Neutrophil (primary cell): ENCODE measurements around the gene CA12.

Experiments used
- H3K27ac ChIP-seq: fragments of 200-600 bp; sonication (generic); 2 replicates; pipeline ENCODE4 v1.5.1; 2016; ENCODE audit warnings: mild to moderate bottlenecking, moderate library complexity
- H3K27me3 ChIP-seq: fragments of 200-600 bp; sonication (generic); 2 replicates; pipeline ENCODE4 v1.6.0; 2016; ENCODE audit warnings: mild to moderate bottlenecking
- H3K36me3 ChIP-seq: fragments of 200-600 bp; sonication (generic); 2 replicates; pipeline ENCODE4 v1.5.1; 2017
- H3K4me1 ChIP-seq, 2 experiments: fragments of 200-600 bp in 1 of 2; sonication (generic) in 1 of 2; 1 replicate in 1 of 2; 2 replicates in 1 of 2; pipeline versions ENCODE4 v1.5.1 to v1.6.1; 2013 to 2016; ENCODE audit warnings: low read depth in 1 of 2, low read length in 1 of 2, mild to moderate bottlenecking in 1 of 2, moderate library complexity in 1 of 2; ENCODE audit not compliant: control insufficient read depth in 1 of 2, insufficient read depth in 1 of 2
- H3K4me3 ChIP-seq, 2 experiments: fragments of 200-600 bp in 1 of 2; sonication (generic) in 1 of 2; 1 replicate in 1 of 2; 2 replicates in 1 of 2; pipeline ENCODE4 v1.5.1; 2013 to 2016; ENCODE audit warnings: low read depth in 1 of 2, low read length in 1 of 2, mild to moderate bottlenecking in 1 of 2, moderate library complexity in 1 of 2
- H3K9me3 ChIP-seq: fragments of 200-600 bp; sonication (generic); 2 replicates; pipeline ENCODE4 v1.5.1; 2016
- TF ChIP-seq, protein P1 (sequence below): fragments of 200-600 bp; sonication (generic); IDR thresholded peaks from 2 replicates; pipeline ENCODE4 v1.5.1; 2016; ENCODE audit warnings: antibody characterized with exemption

The CA12 gene

DNA sequence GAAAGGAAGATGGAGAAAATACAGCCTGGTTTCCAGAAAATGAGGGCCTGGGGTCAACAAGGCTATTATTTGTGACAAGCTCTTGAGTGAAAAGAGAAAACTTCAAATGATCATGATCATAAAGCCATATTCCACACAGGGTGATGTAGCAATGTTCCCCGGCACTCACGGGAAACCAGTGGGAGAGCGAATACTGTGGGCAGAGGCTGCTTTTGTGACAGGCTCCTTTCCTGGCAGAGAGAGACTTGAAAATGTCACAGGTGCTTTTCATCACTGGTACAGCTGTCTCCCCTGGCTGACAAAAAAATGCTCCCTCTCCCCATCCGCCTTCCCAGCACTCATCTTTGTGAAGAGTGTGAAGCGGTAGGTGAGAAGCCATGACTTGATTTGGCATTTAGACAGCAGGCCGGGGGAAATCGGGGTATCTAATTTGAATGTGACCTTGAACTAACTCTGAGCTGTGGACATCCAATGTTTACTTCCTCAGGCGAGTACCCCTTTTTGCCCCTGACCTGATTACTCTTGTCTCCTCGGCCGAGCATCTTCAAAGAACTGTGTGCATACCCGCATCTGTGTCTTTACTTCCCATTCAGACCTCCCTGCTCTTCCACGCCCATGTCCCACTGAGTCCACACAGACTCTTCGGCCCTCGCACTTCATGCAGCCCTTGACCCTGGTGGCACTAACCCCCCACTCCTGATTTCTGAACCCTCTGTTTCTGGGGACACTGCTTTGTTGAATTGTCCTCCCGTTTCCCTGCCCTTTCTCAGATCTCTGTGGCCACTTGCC, 23.2 kb downstream of the CA12 start:
- Histone ChIP-seq H3K4me1 (no peaks in the 10 kb centered on the region), H3K4me3 (no peak overlapping the region)

DNA sequence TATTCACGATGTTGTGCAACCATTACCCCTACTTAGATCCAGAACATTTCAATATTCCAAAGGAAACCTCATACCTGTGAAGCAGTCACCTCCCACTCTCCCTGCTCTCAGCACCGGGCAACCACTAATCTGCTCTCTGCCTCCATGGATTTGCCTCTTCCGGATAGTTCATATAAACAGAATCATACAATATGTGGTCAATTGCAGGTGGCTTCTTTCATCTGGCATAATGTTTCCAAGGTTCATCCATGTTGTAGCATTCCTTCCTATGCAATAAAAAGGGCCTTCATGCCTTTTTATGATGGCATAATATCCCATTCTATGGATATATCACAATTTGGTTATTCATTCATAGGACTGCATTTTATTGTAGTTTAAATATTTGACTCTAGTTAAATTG, 23.9 kb downstream of the CA12 start:
- TF ChIP-seq, protein P1, sequence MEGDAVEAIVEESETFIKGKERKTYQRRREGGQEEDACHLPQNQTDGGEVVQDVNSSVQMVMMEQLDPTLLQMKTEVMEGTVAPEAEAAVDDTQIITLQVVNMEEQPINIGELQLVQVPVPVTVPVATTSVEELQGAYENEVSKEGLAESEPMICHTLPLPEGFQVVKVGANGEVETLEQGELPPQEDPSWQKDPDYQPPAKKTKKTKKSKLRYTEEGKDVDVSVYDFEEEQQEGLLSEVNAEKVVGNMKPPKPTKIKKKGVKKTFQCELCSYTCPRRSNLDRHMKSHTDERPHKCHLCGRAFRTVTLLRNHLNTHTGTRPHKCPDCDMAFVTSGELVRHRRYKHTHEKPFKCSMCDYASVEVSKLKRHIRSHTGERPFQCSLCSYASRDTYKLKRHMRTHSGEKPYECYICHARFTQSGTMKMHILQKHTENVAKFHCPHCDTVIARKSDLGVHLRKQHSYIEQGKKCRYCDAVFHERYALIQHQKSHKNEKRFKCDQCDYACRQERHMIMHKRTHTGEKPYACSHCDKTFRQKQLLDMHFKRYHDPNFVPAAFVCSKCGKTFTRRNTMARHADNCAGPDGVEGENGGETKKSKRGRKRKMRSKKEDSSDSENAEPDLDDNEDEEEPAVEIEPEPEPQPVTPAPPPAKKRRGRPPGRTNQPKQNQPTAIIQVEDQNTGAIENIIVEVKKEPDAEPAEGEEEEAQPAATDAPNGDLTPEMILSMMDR: no peak
- Histone ChIP-seq H3K36me3 (no peaks in the 10 kb centered on the region), H3K4me1 (no peaks in the 10 kb centered on the region), H3K4me3 (no peak overlapping the region), H3K27me3 (peaks cover 5% of the 10 kb centered on the region), H3K9me3 (no peaks in the 10 kb centered on the region), H3K27ac (no peak overlapping the region)

More for the DNA sequence above, 23.2 kb downstream of the CA12 start:
- H3K27ac ChIP-seq: no peak overlapping the region
- peaks cover 5% of the 10 kb centered on the region for H3K27me3 ChIP-seq
- no peaks in the 10 kb centered on the region for H3K36me3 ChIP-seq
- H3K9me3 ChIP-seq: no peaks in the 10 kb centered on the region
- TF ChIP-seq, protein P1: no peak

DNA sequence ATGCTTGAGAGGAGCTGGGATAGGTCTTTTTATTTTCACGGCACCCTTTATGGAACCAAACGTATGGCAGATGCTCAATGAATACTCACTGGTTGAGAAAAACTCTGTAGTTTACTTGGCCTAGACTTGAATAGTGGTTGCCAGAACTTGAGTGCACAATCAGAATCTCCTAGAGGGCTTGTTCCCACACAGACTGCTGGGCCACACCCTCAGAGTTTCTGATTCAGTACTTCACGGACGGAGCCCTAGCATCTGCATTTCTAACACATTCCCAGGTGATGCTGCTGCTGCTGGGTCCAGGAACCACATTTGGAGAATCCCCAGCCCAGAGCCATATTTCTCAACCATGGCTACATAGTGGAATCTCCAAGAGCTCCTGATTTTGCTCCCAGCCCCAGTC, 24.6 kb downstream of the CA12 start:
- Histone ChIP-seq H3K4me1 (no peaks in the 10 kb centered on the region), H3K27me3 (peaks cover 5% of the 10 kb centered on the region), H3K9me3 (no peaks in the 10 kb centered on the region), H3K27ac (no peak overlapping the region), H3K36me3 (no peaks in the 10 kb centered on the region), H3K4me3 (no peak overlapping the region)
- TF ChIP-seq, protein P1: no peak

DNA sequence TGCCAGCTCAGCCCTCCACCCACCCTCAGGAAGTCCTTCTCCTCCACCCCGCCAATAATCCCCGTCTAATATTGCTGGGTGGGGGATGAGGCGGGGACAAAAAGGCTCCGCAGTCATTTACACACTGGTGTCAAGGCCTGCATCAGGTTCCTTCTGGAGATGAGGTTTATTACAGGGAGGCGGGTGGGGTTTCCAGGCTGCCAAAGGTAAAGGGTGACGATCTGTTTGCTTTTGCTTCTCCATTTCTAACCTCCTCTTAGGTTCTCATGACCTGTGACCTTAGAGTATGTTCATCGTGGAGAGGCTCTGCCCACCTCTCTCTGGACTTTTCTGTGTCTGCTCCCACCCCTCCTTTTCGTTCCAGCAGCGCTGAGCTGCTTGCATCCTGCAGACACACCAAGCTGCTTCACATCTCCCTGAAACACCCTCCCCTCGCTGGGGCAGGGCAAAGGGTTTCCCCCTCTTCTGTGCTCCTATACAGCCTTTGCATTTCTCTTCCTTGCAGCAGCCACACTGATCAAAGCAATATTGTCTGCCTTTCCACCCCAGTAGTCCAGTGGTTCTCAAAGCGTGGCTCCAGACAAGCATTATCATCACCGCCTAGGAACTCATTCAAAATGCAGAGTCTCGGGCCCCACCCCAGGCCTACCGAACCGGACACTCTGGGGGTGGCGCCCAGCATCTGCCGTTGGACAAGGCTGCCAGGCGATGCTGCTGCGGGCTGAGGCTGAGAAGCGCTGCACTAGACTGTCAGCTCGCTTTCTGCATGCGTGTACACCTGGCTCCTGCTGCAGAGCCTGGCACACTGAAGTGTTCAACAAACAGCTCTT, 26.6 kb downstream of the CA12 start:
- TF ChIP-seq, protein P1: no peak
- Histone ChIP-seq H3K4me3 (no peak overlapping the region), H3K36me3 (no peaks in the 10 kb centered on the region), H3K9me3 (no peaks in the 10 kb centered on the region), H3K27ac (no peak overlapping the region), H3K4me1 (no peaks in the 10 kb centered on the region), H3K27me3 (peaks cover 5% of the 10 kb centered on the region)

DNA sequence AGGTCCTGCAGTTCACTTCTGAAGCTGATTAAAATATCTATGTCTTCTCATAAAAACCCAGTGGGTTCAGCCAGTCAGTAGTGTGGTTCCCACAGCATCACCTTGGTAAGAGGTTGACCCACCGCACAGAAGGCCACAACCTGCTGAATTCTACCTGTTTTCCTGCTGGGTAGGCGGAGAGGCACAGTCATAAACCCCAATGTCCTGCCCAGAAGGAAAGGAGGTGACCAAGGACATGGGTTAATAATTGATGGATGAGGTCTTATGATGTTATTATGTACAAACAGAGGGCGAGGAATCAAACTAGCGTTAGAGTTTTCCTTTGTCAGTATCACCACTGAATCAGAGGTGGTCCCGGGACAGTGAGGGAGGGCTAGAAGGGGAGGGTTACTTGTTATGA, 27.8 kb downstream of the CA12 start:
- H3K4me3 ChIP-seq: no peak overlapping the region
- no peak overlapping the region for H3K27ac ChIP-seq
- TF ChIP-seq, protein P1: no peak
- H3K9me3 ChIP-seq: no peaks in the 10 kb centered on the region
- H3K27me3 ChIP-seq: no peaks in the 10 kb centered on the region
- H3K36me3 ChIP-seq: no peaks in the 10 kb centered on the region
- no peaks in the 10 kb centered on the region for H3K4me1 ChIP-seq
